Tibial nerve (tissue), 4 donors: ENCODE data around the gene ABLIM2.

Source experiments
- EP300 ChIP-seq, 2 donors: sonication (generic); formaldehyde crosslinking; IDR thresholded peaks; one replicate each; pipeline ENCODE4 v1.6.1; 2017; ENCODE audit warnings: antibody characterized with exemption in 2 of 2, mild to moderate bottlenecking in 1 of 2
- POLR2A ChIP-seq, 2 donors: fragments of 450-650 bp; IDR thresholded peaks; one replicate each; pipeline ENCODE4 v1.6.1; 2017; ENCODE audit warnings: antibody characterized with exemption in 2 of 2, mild to moderate bottlenecking in 2 of 2, moderate library complexity in 2 of 2
- TF ChIP-seq, protein P1 (sequence below), 5 experiments: fragments of 200-600 bp in 3 of 5; fragments of 450-650 bp in 2 of 5; sonication (generic) in 3 of 5; IDR thresholded peaks; one replicate each; pipeline ENCODE4 v1.5.1; 2016 to 2019; ENCODE audit warnings: antibody characterized with exemption in 5 of 5, mild to moderate bottlenecking in 3 of 5, moderate library complexity in 2 of 5

DNA sequence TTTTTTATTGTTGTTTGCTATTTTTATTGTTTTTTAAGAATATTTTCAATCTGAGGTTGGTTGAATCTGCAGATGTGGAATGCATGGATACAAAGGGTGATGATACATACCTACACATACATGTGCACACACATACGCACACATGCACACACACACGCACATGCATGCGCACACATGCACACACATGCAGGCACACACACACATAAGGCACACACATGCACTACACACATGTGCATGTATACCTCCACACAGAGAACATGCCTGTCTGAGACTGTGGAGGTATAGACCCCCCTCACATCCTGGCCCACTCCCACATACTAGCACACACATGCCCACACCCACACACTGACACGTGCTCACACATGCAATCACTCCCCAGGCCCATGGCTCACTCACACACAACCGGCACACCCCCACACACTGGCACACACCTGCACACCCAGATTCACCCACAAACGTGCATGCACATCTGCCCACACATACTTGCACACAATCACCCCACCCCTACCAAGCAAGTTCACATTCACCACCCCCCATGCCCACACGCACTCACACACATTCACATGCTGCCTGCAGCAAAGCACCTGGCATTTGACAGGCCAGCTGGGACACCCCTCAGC, 121.4 kb downstream of the ABLIM2 start:
- TF ChIP-seq POLR2A (IDR thresholded peaks at IDR 0.05), result no peak
- TF ChIP-seq, protein P1, sequence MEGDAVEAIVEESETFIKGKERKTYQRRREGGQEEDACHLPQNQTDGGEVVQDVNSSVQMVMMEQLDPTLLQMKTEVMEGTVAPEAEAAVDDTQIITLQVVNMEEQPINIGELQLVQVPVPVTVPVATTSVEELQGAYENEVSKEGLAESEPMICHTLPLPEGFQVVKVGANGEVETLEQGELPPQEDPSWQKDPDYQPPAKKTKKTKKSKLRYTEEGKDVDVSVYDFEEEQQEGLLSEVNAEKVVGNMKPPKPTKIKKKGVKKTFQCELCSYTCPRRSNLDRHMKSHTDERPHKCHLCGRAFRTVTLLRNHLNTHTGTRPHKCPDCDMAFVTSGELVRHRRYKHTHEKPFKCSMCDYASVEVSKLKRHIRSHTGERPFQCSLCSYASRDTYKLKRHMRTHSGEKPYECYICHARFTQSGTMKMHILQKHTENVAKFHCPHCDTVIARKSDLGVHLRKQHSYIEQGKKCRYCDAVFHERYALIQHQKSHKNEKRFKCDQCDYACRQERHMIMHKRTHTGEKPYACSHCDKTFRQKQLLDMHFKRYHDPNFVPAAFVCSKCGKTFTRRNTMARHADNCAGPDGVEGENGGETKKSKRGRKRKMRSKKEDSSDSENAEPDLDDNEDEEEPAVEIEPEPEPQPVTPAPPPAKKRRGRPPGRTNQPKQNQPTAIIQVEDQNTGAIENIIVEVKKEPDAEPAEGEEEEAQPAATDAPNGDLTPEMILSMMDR (IDR thresholded peaks at IDR 0.05), result no peak
- TF ChIP-seq EP300 (IDR thresholded peaks at IDR 0.05), result no peak
